ENCODE data around the gene RERE. TPM values are rescaled to one million over a fixed set of nuclear protein-coding genes. Genes with fewer than 3 reads are reported as not detected.
A peak's percentile ranks its signal among the peaks of the same experiment; 100 is the strongest.

RERE gene
- total RNA-seq, 2 donors from 2014 or later, result 207 to 322 TPM

DNA sequence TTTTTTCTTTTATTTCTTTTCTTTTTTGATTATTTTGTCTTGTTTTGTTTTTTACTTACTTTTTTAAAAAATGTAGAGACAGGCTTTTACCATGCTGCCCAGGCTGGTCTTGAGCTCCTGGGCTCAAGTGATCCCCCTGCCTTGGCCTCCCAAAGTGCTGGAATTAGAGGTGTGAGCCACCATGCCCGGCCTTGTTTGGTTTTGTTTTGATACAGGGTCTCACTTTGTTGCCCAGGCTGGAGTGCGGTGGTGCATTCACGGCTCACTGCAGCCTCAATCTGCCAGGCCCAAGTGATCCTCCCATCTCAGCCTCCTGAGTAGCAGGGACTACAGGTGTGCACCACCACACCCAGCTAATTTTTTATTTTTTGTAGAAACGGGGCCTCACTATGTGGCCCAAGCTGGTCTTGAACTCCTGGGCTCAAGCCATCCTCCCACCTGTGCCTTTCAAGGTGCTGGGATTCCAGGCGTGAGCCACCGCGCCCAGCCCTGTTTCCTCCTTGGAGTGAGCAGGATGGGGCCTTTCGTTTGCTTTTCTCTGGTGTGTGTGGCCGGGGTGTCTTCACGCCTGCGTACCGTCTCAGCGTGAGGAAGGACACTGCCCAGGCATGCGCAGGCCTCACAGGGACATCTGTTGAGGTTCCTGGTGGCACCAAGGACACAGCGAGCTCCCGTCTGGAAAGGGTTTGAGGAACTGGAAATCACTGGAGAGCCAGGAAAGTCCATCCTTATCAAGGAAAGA lies 484.0 kb downstream of the RERE start:
- TF ChIP-seq POLR2AphosphoS5 (IDR thresholded peaks at IDR 0.05), result no peak
- Histone ChIP-seq H3K36me3 (no peaks in the 10 kb centered on the region), H3K4me1 (replicated peaks) (no peaks in the 10 kb centered on the region), H3K9me3 (no peaks in the 10 kb centered on the region), H3K27me3 (replicated peaks; ENCODE audit: insufficient read depth) (no peaks in the 10 kb centered on the region), H3K4me3 (no peak overlapping the region), H3K27ac (peak overlapping the region in 1 of 2 donors; percentile 15)
- DNase-seq (ENCODE audit: low spot score), result no peak
- intact Hi-C loops (cut with DNase I), result no loop called here
- WGBS, result 85% methylated on average over 16 of the region's 16 CpGs

DNA sequence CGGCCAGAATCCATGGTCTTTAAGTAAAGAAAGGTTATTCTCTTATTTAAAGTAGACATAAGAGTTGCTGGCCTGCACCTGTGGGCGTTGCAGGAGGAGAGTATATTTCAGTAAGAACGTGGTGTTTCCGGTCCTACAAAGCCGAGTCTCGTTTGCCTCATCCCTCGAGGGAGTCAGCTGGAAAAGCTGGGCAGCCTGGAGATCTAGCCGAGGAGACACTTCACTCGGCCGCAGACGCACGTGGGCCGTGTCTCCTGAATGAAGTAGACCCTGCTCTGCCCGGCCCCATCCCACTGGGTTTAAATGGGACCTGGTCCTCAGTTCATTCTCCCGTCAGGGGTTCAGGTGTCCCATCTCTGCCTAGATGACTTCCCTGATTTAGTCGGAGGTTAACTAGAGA lies 484.6 kb downstream of the RERE start:
- intact Hi-C loops (cut with DNase I), result no loop called here
- no peaks in the 10 kb centered on the region for H3K36me3 ChIP-seq
- no peak for DNase-seq (ENCODE audit: low spot score)
- no peak overlapping the region for H3K4me3 ChIP-seq
- no peaks in the 10 kb centered on the region for H3K27me3 ChIP-seq (replicated peaks; ENCODE audit: insufficient read depth)
- H3K9me3 ChIP-seq, result no peaks in the 10 kb centered on the region
- no peak overlapping the region for H3K27ac ChIP-seq
- WGBS, result 94% methylated on average over 16 of the region's 16 CpGs
- no peak for TF ChIP-seq POLR2A (IDR thresholded peaks at IDR 0.05)
- TF ChIP-seq POLR2AphosphoS5 (IDR thresholded peaks at IDR 0.05), result no peak
- TF ChIP-seq, protein P1, sequence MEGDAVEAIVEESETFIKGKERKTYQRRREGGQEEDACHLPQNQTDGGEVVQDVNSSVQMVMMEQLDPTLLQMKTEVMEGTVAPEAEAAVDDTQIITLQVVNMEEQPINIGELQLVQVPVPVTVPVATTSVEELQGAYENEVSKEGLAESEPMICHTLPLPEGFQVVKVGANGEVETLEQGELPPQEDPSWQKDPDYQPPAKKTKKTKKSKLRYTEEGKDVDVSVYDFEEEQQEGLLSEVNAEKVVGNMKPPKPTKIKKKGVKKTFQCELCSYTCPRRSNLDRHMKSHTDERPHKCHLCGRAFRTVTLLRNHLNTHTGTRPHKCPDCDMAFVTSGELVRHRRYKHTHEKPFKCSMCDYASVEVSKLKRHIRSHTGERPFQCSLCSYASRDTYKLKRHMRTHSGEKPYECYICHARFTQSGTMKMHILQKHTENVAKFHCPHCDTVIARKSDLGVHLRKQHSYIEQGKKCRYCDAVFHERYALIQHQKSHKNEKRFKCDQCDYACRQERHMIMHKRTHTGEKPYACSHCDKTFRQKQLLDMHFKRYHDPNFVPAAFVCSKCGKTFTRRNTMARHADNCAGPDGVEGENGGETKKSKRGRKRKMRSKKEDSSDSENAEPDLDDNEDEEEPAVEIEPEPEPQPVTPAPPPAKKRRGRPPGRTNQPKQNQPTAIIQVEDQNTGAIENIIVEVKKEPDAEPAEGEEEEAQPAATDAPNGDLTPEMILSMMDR (IDR thresholded peaks at IDR 0.05), result no peak
- no peaks in the 10 kb centered on the region for H3K4me1 ChIP-seq (replicated peaks)

DNA sequence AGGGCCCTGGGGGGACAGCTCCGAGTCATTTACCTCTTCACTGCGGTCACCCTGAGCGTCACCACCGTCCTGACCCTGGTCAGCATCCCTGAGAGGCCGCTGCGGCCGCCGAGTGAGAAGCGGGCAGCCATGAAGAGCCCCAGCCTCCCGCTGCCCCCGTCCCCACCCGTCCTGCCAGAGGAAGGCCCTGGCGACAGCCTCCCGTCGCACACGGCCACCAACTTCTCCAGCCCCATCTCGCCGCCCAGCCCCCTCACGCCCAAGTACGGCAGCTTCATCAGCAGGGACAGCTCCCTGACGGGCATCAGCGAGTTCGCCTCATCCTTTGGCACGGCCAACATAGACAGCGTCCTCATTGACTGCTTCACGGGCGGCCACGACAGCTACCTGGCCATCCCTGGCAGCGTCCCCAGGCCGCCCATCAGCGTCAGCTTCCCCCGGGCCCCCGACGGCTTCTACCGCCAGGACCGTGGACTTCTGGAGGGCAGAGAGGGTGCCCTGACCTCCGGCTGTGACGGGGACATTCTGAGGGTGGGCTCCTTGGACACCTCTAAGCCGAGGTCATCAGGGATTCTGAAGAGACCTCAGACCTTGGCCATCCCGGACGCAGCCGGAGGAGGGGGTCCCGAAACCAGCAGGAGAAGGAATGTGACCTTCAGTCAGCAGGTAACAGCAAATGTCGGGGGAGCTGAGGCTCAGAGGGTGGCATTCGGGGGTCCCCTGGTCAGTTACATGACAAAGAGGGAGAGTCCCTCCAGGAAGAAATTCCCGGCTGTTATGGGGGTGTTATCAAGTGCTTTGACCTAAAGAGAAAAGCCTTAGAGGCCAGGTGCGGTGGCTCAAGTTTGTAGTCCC lies 486.9 kb downstream of the RERE start:
- Histone ChIP-seq H3K27me3 (replicated peaks; ENCODE audit: insufficient read depth) (no peaks in the 10 kb centered on the region), H3K9me3 (no peaks in the 10 kb centered on the region), H3K36me3 (no peaks in the 10 kb centered on the region), H3K4me1 (replicated peaks) (no peaks in the 10 kb centered on the region), H3K27ac (no peak overlapping the region), H3K4me3 (no peak overlapping the region)
- DNase-seq (ENCODE audit: low spot score), result no peak
- WGBS, result 95% methylated on average over 42 of the region's 47 CpGs
- intact Hi-C loops (cut with DNase I), result no loop called here
- no peak for TF ChIP-seq POLR2A (IDR thresholded peaks at IDR 0.05)
- TF ChIP-seq, protein P1 (IDR thresholded peaks at IDR 0.05), result no peak

DNA sequence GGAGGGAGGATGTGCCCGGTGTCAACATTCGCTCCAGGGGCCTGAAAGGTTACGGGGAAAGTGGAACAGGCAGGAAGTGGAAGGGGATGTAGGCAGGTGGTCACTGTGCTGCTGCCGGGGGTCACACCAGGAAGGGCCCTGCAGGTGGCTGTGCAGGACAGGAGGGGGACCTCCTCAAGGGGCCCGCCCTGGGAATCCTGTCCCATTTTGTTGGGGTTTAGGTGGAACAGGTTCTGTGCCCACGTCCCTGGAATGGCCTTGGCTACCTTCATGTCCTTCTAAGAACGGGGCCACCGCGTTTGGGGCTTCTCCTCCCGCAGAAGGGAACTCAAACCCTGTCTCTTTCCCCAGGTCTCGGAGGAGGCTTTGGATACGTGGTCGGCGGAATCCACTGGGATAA lies 487.6 kb downstream of the RERE start:
- Histone ChIP-seq H3K27me3 (replicated peaks; ENCODE audit: insufficient read depth) (no peaks in the 10 kb centered on the region), H3K36me3 (no peaks in the 10 kb centered on the region), H3K9me3 (no peaks in the 10 kb centered on the region), H3K27ac (no peak overlapping the region), H3K4me3 (no peak overlapping the region), H3K4me1 (replicated peaks) (no peaks in the 10 kb centered on the region)
- DNase-seq (ENCODE audit: low spot score), result no peak
- TF ChIP-seq POLR2A (IDR thresholded peaks at IDR 0.05) (no peak), POLR2AphosphoS5 (IDR thresholded peaks at IDR 0.05) (no peak)
- TF ChIP-seq, protein P1 (IDR thresholded peaks at IDR 0.05), result no peak
- WGBS, result 92% methylated on average over 14 of the region's 14 CpGs
- intact Hi-C loops (cut with DNase I), result no loop called here

DNA sequence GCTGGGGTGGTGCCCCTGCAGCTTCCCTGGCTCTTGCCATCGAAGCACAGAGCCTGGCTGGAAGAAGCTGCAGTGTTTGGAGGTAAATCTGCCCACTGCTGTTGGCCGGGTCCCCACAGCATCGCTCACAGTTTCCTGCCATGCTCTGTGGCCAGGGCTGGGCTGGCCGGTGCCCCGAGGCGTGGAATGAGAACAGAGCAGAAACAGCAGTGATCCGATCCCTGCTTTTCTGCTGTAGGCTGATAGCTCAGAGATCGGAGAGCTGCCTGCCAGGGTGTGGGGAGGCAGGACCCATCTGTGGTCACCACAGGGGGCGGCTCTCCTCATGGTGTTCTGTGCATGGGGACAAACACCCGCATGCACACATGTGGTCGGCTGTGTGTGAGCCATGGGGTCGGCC lies 488.0 kb downstream of the RERE start:
- no peak for DNase-seq (ENCODE audit: low spot score)
- intact Hi-C loops (cut with DNase I), result no loop called here
- Histone ChIP-seq H3K36me3 (no peaks in the 10 kb centered on the region), H3K4me1 (replicated peaks) (no peaks in the 10 kb centered on the region), H3K4me3 (no peak overlapping the region), H3K9me3 (no peaks in the 10 kb centered on the region), H3K27me3 (replicated peaks; ENCODE audit: insufficient read depth) (no peaks in the 10 kb centered on the region), H3K27ac (no peak overlapping the region)
- WGBS, result 86% methylated on average over 12 of the region's 12 CpGs
- TF ChIP-seq POLR2AphosphoS5 (IDR thresholded peaks at IDR 0.05) (no peak), POLR2A (IDR thresholded peaks at IDR 0.05) (no peak)
- TF ChIP-seq, protein P1 (IDR thresholded peaks at IDR 0.05), result no peak
